Endodermal cell (in vitro differentiated cells): ENCODE measurements around the gene TRIM26. TPM values are rescaled to one million over a fixed set of nuclear protein-coding genes. Genes with fewer than 3 reads are reported as not detected.

ENCODE experiments used
- DNase-seq: peaks from one replicate; pipeline ENCODE4 v3.0.0-alpha.2; 2017
- H3K27ac ChIP-seq: 2 replicates; pipeline ENCODE4 v1.5.1; 2013; ENCODE audit warnings: mild to moderate bottlenecking, low read depth, low read length, moderate library complexity
- H3K27me3 ChIP-seq: 2 replicates; pipeline ENCODE4 v1.6.1; 2013; ENCODE audit warnings: mild to moderate bottlenecking, low read length, moderate library complexity; ENCODE audit not compliant: insufficient read depth, control insufficient read depth, poor library complexity, severe bottlenecking
- H3K36me3 ChIP-seq: 2 replicates; pipeline ENCODE4 v1.7.0; 2013; ENCODE audit warnings: mild to moderate bottlenecking, low read length, moderate library complexity; ENCODE audit not compliant: control insufficient read depth, insufficient read depth
- H3K4me1 ChIP-seq: one replicate; pipeline ENCODE4 v1.7.0; 2013; ENCODE audit warnings: low read length; ENCODE audit not compliant: control insufficient read depth, insufficient read depth
- H3K4me3 ChIP-seq: 2 replicates; pipeline ENCODE4 v1.5.1; 2013; ENCODE audit warnings: mild to moderate bottlenecking, low read length, moderate library complexity
- H3K9ac ChIP-seq: 2 replicates; pipeline ENCODE4 v1.6.1; 2013; ENCODE audit warnings: mild to moderate bottlenecking, low read length, moderate library complexity; ENCODE audit not compliant: poor library complexity, severe bottlenecking; ENCODE audit errors: extremely low read depth
- H3K9me3 ChIP-seq: 2 replicates; pipeline ENCODE4 v1.6.1; 2013; ENCODE audit warnings: mild to moderate bottlenecking, low read length, moderate library complexity; ENCODE audit not compliant: control insufficient read depth
- H3K27ac Mint-ChIP-seq: 2 replicates; pipeline ENCODE4 v1.8.0; 2020; ENCODE audit warnings: mixed read lengths
- H3K27me3 Mint-ChIP-seq: 2 replicates; pipeline ENCODE4 v1.8.0; 2021; ENCODE audit warnings: mild to moderate bottlenecking, mixed read lengths; ENCODE audit not compliant: insufficient read depth
- H3K36me3 Mint-ChIP-seq: 2 replicates; pipeline ENCODE4 v1.8.0; 2020; ENCODE audit warnings: low read depth, mixed read lengths
- H3K4me1 Mint-ChIP-seq: 2 replicates; pipeline ENCODE4 v1.8.0; 2020; ENCODE audit warnings: mixed read lengths
- H3K4me3 Mint-ChIP-seq: 2 replicates; pipeline ENCODE4 v1.8.0; 2020; ENCODE audit warnings: mild to moderate bottlenecking, moderate library complexity, mixed read lengths
- H3K9me3 Mint-ChIP-seq: 2 replicates; pipeline ENCODE4 v1.8.0; 2020; ENCODE audit warnings: mild to moderate bottlenecking, mixed read lengths
- WGBS, 2 experiments: methylation state at CpG; one replicate each; pipeline versions ENCODE4 v1.1.5 to v1.1.7; 2013; ENCODE audit warnings: missing lambda C conversion rate in 2 of 2, mixed read lengths in 1 of 2; ENCODE audit not compliant: insufficient coverage in 1 of 2, insufficient read length in 1 of 2; 5-methylcytosine and 5-hydroxymethylcytosine counted together
- total RNA-seq, 2 donors: library from RNA; stranded (reverse); fragmentation: NEBNext Ultra II Directional in 1 of 2; extraction: Animal tissue kit (Norgen Biotek cat#: 25700) in 1 of 2; gene quantifications; 2 replicates in 1 of 2; 3 replicates in 1 of 2; pipeline ENCODE4 v1.2.1, GENCODE V29; 2021
- TF ChIP-seq, protein P1 (sequence below): fragments of 200-600 bp; sonication (generic); conservative IDR thresholded peaks from 2 replicates; pipeline ENCODE4 v1.5.0; 2021; ENCODE audit warnings: antibody characterized with exemption, mild to moderate bottlenecking

Gene TRIM26
- total RNA-seq, 2 donors from 2014 or later, result 29.3 to 35.3 TPM

- TF ChIP-seq, protein P1, sequence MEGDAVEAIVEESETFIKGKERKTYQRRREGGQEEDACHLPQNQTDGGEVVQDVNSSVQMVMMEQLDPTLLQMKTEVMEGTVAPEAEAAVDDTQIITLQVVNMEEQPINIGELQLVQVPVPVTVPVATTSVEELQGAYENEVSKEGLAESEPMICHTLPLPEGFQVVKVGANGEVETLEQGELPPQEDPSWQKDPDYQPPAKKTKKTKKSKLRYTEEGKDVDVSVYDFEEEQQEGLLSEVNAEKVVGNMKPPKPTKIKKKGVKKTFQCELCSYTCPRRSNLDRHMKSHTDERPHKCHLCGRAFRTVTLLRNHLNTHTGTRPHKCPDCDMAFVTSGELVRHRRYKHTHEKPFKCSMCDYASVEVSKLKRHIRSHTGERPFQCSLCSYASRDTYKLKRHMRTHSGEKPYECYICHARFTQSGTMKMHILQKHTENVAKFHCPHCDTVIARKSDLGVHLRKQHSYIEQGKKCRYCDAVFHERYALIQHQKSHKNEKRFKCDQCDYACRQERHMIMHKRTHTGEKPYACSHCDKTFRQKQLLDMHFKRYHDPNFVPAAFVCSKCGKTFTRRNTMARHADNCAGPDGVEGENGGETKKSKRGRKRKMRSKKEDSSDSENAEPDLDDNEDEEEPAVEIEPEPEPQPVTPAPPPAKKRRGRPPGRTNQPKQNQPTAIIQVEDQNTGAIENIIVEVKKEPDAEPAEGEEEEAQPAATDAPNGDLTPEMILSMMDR, result no peak
- H3K9ac ChIP-seq, result no peak overlapping the region
- no peak overlapping the region for H3K27ac ChIP-seq
- no peak overlapping the region for H3K27ac Mint-ChIP-seq
- H3K27me3 ChIP-seq, result peaks cover 29% of the 10 kb centered on the region
- H3K36me3 ChIP-seq, result no peaks in the 10 kb centered on the region
- H3K27me3 Mint-ChIP-seq, result peaks cover 60% of the 10 kb centered on the region
- no peaks in the 10 kb centered on the region for H3K4me1 ChIP-seq
- no peaks in the 10 kb centered on the region for H3K9me3 ChIP-seq
- no peak overlapping the region for H3K4me3 ChIP-seq
- no peak for DNase-seq
- 91 to 93% methylated on average over 2 of the region's 2 CpGs for WGBS, 2 experiments
- H3K36me3 Mint-ChIP-seq, result no peaks in the 10 kb centered on the region
- no peaks in the 10 kb centered on the region for H3K9me3 Mint-ChIP-seq
- no peak overlapping the region for H3K4me3 Mint-ChIP-seq
- H3K4me1 Mint-ChIP-seq, result no peaks in the 10 kb centered on the region
Observed at GRCh38 chr6:30157999-30158398, 55.2 kb downstream of the TRIM26 start.

- TF ChIP-seq, protein P1, result no peak
- DNase-seq, result no peak
- Histone ChIP-seq H3K9me3 (no peaks in the 10 kb centered on the region), H3K27me3 (peaks cover 29% of the 10 kb centered on the region), H3K9ac (no peak overlapping the region), H3K36me3 (no peaks in the 10 kb centered on the region), H3K4me1 (no peaks in the 10 kb centered on the region), H3K4me3 (no peak overlapping the region), H3K27ac (no peak overlapping the region)
- Mint-ChIP-seq H3K27ac (no peak overlapping the region), H3K9me3 (no peaks in the 10 kb centered on the region), H3K4me1 (no peaks in the 10 kb centered on the region), H3K27me3 (peaks cover 62% of the 10 kb centered on the region), H3K36me3 (no peaks in the 10 kb centered on the region), H3K4me3 (no peak overlapping the region)
Observed at GRCh38 chr6:30157581-30157980, 55.6 kb downstream of the TRIM26 start.

DNA sequence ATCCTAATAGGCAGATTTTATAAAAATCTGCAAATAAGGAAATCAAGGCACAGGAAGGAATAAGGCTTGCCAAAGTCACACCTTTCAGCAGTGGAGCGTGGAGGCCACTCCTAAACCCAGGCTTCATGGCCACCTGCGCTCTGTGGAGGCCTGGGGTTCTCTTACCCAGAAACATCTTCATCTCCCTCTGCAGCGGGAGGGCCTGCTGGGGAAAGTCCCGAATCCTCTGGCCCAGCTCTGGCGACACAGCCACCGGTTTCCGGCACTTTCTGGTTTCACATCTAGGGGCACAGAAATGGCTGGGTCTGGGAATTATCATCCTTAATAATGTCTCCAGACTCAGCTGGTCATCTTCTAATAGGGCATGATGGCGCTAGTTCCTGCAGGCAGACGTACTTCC is 56.4 kb downstream of the TRIM26 start:
- no peak for DNase-seq
- no peaks in the 10 kb centered on the region for H3K36me3 ChIP-seq
- no peak overlapping the region for H3K9ac ChIP-seq
- WGBS, 2 experiments, result 89 to 95% methylated on average over 9 of the region's 9 CpGs
- peaks cover 58% of the 10 kb centered on the region for H3K27me3 Mint-ChIP-seq
- TF ChIP-seq, protein P1, result no peak
- no peak overlapping the region for H3K27ac ChIP-seq
- H3K4me3 Mint-ChIP-seq, result no peak overlapping the region
- no peaks in the 10 kb centered on the region for H3K4me1 Mint-ChIP-seq
- H3K36me3 Mint-ChIP-seq, result no peaks in the 10 kb centered on the region
- peaks cover 29% of the 10 kb centered on the region for H3K27me3 ChIP-seq
- no peaks in the 10 kb centered on the region for H3K9me3 Mint-ChIP-seq
- no peak overlapping the region for H3K4me3 ChIP-seq
- no peak overlapping the region for H3K27ac Mint-ChIP-seq
- no peaks in the 10 kb centered on the region for H3K9me3 ChIP-seq
- no peaks in the 10 kb centered on the region for H3K4me1 ChIP-seq
